Measurements from ENCODE around the gene MYH14. TPM values are rescaled to one million over a fixed set of nuclear protein-coding genes. Genes with fewer than 3 reads are reported as not detected.
A peak's percentile ranks its signal among the peaks of the same experiment; 100 is the strongest.
"Not testable (repeated sequence)": the region's sequence is repeated elsewhere in the genome, so short reads cannot be mapped to it uniquely, and the experiment has no call there.

Gene MYH14
- total RNA-seq, 1 experiment from 2014 or later, result 7.2 TPM

DNA sequence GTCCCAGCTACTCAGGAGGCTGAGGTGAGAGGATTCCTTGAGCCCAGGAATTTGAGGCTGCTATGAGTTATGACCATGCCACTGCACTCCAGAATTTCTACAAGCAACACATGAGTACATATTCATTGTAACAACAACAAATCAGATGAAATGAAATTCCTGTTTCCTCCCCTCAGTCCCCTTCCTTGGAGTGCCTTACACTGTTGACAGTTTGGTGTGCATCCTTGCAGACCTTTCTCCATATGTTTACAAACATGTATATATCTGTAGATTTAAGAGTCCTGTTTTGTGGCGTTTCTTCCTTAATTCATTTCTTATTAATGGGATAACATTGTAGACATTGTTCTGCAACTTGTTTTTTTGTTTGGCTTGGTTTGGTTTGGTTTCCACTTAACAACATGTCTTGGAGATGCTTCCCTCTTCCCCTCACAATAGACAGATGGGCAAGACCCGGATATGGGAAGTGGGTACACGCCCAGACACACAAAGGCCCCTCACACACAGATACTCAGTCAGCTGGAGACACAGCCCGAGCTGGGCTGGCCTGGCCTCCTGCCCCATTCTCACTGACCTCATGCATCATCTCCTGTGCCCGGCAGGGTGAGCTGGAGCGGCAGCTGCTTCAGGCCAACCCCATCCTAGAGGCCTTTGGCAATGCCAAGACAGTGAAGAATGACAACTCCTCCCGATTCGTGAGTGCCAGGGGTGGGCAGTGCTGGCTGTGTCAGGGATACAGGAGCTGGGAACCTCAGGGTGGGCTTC is 21.7 kb downstream of the MYH14 start:
- no peak for DNase-seq (ENCODE audit: low read depth)

DNA sequence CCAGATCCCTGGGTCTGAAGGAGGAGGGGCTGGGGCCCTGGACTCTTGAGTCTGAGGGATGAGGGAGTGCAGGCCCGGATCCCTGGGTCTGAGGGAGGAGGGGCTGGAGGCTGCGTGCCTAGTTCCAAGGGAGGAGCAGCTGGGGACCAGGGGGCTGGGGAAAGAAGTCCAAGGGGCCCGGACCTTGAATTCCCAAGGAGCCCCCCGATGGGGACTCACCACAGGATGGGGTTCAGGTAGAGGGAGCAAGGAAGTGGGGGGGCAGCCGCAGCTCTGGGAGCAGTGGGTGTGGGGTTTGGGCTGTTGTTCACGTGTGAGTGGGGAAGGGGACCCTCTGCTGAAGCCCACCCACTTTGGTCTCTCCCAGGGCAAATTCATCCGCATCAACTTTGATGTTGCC is 23.1 kb downstream of the MYH14 start:
- no peak for DNase-seq (ENCODE audit: low read depth)

DNA sequence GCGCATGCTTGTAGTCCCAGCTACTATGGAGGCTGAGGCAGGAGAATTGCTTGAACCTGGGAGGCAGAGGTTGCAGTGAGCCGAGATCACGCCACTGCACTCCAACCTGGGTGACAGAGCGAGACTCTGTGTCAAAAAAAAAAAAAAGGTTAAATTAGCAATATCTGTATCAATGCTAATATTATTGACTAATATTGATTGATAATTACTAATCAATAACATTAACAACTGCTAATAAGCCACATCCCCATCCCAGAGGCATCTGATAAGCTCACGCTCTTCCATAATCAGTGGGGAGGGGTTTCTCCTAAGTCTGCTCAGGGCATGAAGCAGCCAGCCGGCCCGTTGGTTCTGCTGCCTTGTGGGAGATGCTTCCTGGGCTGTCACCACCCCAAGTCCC is 24.7 kb downstream of the MYH14 start:
- not testable (repeated sequence) for DNase-seq (ENCODE audit: low read depth)

- DNase-seq (ENCODE audit: low read depth), result no peak
Observed at GRCh38 chr19:50230379-50231351, 27.2 kb downstream of the MYH14 start.

DNA sequence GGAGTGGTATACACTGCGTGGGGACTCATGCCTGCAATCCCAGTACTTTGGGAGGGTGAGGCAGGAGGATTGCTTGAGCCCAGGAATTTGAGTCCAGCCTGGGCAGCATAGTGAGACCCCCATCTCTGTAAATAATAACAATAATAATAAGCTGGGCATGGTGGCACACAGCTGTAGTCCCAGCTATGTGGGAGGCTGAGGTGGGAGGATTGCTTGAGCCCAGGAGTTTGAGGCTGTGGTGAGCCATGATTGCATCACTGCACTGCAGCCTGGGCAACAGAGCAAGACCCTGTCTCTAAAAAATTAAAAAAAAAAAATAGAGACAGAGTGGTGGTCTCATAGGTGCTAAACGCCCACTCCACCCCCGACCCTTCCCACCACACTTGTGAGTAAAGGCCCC is 28.0 kb downstream of the MYH14 start:
- DNase-seq (ENCODE audit: low read depth), result not testable (repeated sequence)

DNA sequence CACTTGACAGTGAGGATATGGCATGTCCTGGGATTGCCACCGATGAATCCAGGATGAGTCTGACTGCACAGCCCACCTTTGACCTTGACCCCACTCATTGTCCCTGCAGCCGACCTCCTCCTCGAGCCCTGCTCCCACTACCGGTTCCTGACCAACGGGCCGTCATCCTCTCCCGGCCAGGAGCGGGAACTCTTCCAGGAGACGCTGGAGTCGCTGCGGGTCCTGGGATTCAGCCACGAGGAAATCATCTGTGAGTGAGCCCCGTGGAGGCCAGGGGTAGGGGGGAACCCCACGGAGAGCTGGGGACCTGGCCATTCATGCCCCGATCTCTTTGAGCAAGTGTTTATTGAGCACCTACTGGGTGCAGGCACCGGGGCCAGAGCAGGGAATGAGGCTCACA is 28.4 kb downstream of the MYH14 start:
- no peak for DNase-seq (ENCODE audit: low read depth)

DNA sequence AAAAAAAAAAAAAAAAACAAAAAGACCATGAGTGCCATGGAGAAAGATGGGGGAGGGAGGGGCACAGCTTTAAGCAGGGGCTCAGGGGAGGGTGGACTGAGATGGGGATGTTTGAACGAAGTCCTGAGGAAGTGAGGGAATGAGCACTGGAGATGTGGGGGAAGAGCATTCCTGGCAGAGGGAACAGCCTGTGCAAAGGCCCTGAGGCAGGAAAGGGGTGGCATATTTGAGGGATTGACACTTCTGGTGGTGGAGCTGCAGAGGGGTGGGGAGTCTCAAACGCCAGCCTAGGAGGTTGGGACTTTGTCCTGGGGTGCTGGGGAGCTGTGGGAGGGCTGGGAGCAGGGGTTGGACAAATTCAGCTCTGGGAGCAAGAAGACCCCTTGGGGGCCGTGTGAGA is 29.2 kb downstream of the MYH14 start:
- no peak for DNase-seq (ENCODE audit: low read depth)

- peak; percentile 47 for DNase-seq (ENCODE audit: low read depth)
Observed at GRCh38 chr19:50233308-50233910, 30.0 kb downstream of the MYH14 start.

DNA sequence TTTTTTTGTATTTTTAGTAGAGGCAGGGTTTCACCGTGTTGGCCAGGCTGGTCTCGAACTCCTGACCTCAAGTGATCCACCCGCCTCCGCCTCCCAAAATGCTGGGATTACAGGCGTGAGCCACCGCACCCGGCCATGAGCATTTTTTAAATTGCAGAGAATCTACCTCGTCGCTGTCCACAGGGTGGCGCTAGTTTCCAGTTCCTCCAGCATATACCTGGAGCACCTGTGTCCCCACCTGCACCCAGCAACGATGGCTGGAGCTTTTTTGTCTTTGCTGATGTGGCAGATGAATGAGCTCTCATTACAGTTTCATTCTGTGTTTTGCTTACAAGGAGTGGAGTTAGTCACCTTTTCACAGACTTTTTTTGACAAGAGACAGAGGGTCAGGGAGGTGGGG is 34.1 kb downstream of the MYH14 start:
- DNase-seq (ENCODE audit: low read depth), result not testable (repeated sequence)

- no peak for DNase-seq (ENCODE audit: low read depth)
Observed at GRCh38 chr19:50238043-50238442, 34.6 kb downstream of the MYH14 start.

DNA sequence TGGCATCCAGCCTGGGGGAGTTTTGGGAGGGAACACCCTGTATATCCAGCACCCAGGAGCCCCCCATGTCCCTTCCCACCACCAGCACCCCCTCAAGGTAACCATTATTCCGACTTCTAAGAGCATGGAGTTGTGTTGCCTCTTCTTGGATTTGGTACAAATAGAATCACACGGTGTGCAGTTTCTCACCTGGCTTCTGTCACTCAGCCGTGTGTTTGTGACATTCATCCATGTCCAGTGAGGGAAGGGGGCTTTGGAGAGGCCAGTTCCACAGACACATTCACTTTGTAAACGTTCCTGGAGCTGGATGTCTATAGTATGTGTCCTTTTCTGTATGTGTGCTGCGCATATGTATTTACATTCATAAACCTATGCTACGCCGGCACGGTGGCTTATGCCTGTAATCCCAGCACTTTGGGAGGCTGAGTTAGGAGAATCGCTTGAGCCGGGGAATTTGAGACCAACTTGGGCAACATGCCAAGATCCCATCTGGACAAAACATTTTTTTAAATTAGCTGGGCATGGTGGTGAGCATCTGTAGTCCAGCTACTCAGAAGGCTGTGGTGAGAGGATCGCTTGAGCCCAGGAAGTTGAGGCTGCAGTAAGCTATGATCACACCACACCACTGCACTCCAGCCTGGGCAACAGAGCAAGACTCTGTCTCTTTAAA is 36.6 kb downstream of the MYH14 start:
- DNase-seq (ENCODE audit: low read depth), result peak; percentile 34

DNA sequence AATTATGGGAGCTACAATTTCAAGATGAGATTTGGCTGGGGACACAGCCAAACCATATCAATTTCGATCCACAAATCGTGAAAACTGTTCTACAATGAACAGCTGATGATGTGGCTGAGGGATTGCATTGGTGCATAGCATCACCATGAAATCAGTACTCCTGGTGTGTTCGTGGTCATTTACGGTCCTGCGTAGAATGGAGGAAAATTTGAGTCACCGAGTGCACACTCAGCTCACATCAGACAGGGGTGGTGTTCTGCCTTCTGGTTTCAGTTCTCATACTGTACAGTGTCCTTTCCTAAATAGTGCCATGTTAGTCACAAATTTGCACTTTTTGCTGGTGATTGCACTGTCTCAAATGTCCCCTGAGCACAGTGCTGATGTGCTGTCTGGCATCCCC is 39.2 kb downstream of the MYH14 start:
- peak; percentile 46 for DNase-seq (ENCODE audit: low read depth)

DNA sequence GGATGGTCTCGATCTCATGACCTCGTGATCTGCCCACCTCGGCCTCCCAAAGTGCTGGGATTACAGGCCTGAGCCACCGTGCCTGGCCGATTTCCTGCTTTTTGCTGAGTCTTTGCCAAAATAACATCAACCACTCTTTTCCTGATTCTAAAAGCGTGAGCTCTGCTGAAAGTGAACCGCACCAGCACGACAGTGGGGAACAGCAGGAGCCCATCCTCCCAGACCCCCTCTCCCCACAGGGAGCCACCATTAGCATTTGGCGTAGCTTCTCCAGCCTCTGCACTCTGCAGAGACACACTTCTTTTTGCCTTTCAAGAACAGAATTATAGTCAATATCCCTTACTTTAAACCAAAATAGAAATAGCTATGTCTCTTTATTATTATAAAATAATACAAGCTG is 41.3 kb downstream of the MYH14 start:
- DNase-seq (ENCODE audit: low read depth), result no peak

DNA sequence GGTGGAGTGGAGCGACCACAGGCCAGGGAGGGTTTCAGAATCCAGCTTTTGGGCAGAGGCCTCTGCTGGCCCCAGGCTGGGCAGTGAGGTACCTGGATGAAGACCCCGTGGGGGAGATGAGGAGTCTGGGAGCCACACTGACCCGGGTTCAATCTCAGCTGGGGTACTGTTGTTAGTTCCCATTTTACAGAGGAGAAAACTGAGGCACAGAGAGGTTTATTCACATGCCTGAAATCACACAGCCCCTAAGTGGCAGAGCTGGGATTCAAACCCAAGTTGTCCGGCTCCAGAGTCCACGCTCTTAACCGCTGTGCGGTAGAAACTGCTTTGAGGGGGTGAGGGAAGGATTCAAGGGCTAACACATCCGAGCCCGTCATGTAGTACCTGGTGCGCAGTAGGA is 45.0 kb downstream of the MYH14 start:
- DNase-seq (ENCODE audit: low read depth), result no peak

- DNase-seq (ENCODE audit: low read depth), result no peak
Observed at GRCh38 chr19:50248826-50249225, 45.4 kb downstream of the MYH14 start.

DNA sequence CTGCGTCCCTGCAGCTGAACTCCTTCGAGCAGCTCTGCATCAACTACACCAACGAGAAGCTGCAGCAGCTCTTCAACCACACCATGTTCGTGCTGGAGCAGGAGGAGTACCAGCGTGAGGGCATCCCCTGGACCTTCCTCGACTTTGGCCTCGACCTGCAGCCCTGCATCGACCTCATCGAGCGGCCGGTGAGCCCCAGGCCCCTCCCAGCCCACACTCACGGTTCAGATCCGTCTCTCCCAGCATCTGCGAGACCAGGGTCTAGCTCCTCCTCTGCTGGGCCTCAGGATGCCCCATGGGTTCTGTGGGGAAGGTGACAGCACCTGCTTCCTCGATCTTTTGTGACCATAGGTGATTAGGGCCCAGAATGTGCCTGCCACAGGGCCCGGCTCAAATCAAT is 46.2 kb downstream of the MYH14 start:
- no peak for DNase-seq (ENCODE audit: low read depth)

GRCh38 chr19:50250450-50251136 is 47.2 kb downstream of the MYH14 start:
- no peak for DNase-seq (ENCODE audit: low read depth)

DNA sequence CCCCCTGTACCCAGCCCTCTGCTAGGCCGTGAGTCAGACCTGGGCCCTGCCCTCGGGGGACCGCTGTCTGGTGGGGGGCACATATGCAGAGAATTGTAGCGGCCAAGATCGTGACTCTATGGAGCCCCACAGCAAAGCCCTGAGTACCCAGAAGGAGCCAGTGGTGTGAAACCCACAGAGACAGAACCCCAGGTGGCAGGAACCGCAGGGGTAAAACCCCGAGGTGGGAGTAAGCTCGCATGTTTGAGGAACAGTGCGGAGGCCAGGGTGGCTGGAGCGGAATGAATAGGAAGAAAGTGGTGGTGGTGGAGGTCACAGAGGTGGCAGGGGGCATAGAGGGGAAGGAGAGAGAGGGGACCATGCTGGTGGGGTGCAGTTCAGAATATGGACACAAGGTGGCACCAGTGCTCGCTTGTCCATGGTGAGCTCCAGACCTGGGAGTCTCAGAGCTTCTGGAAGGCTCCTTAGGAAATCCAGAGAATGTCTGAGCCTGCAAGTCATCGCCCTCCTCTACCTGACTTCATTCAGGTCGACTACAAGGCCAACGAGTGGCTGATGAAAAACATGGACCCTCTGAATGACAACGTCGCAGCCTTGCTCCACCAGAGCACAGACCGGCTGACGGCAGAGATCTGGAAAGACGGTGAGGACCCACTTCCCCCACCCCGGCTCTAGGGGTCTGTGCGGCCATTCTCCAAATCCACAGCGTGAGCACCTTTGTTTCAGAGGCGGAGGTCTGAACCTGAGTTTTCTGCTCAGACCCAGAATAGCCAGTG is 48.9 kb downstream of the MYH14 start:
- peak; percentile 41 for DNase-seq (ENCODE audit: low read depth)

DNA sequence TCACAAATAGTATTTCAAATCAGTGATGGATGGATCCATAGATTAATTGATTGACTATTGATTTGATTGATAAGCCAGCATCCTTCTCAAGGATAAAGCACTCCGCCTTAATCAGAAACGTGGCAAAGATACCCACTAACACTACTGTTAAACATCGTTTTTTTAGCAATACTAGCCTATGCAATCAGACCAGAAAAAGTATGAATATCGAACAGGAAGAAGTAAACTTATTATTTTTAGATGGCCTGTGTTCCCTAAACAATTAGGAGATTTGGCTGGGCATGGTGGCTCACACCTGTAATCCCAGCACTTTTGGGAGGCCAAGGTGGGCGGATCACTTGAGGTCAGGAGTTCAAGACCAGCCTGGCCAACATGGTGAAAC is 49.5 kb downstream of the MYH14 start:
- DNase-seq (ENCODE audit: low read depth), result no peak

DNA sequence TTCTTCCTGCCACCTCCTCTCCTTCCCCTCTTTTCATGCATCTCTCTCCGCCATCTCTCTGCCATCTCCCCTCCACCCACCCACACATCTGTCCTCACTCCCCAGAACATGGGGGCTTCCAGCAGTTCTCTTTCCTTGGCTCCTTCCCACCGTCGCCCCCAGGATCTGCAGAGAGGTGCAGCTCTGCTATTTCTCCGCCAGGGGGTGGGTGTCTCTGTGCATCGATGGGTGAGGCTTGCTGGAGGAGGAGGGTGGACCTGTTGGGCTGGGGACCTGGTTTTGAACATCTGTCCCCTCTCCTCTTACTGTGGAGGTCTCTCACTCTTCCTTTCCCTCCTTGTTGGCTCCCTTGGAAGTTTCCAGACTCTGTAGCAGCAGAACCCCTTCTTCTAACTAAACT is 51.7 kb downstream of the MYH14 start:
- no peak for DNase-seq (ENCODE audit: low read depth)

DNA sequence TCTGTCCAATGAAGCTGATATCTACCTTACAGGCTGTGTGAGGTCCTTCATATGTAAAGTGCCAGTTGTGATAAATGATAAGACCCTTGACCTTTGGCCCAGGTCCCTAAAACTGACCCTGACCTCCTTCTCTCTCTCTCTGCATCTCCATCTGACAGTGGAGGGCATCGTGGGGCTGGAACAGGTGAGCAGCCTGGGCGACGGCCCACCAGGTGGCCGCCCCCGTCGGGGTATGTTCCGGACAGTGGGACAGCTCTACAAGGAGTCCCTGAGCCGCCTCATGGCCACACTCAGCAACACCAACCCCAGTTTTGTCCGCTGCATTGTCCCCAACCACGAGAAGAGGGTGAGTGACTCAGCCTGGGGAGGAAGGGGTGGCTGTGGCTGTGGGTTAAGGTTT is 53.7 kb downstream of the MYH14 start:
- no peak for DNase-seq (ENCODE audit: low read depth)
